C4-2B (cell line): Measurements from ENCODE around the gene ADM5.

Experiments used
- H3K27ac ChIP-seq: fragments of 450-650 bp; 2 replicates; pipeline ENCODE4 v1.5.1; 2017
- ZFX ChIP-seq: fragments of 450-650 bp; IDR thresholded peaks from 2 replicates; pipeline ENCODE4 v1.6.1; 2017
- TF ChIP-seq, protein P1 (sequence below): fragments of 450-650 bp; conservative IDR thresholded peaks from 2 replicates; pipeline ENCODE4 v1.5.1; 2017; ENCODE audit warnings: mild to moderate bottlenecking

Gene ADM5

GRCh38 chr19:49696115-49696514, 6.7 kb downstream of the ADM5 start:
- no peak overlapping the region for H3K27ac ChIP-seq
- no peak for TF ChIP-seq ZFX
- TF ChIP-seq, protein P1, sequence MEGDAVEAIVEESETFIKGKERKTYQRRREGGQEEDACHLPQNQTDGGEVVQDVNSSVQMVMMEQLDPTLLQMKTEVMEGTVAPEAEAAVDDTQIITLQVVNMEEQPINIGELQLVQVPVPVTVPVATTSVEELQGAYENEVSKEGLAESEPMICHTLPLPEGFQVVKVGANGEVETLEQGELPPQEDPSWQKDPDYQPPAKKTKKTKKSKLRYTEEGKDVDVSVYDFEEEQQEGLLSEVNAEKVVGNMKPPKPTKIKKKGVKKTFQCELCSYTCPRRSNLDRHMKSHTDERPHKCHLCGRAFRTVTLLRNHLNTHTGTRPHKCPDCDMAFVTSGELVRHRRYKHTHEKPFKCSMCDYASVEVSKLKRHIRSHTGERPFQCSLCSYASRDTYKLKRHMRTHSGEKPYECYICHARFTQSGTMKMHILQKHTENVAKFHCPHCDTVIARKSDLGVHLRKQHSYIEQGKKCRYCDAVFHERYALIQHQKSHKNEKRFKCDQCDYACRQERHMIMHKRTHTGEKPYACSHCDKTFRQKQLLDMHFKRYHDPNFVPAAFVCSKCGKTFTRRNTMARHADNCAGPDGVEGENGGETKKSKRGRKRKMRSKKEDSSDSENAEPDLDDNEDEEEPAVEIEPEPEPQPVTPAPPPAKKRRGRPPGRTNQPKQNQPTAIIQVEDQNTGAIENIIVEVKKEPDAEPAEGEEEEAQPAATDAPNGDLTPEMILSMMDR = no peak

DNA sequence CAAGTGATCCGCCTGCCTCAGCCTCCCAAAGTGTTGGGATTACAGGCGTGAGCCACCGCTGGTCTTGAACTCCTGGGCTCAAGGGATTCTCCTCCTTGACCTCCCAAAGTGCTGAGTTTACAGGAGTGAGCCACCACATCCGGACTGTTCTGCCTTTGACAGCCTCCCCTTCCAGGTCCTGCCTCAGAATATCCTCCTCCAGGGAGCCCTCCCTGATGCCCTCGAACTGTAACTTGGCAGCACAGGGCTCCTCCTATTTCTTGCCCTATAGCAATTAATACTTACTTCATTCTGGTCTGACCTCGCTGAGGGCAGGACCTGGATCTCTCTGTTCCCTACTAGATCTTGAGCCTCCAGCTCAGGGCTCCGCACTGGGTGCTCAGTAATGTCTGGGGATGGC, 7.5 kb downstream of the ADM5 start:
- TF ChIP-seq ZFX = no peak
- TF ChIP-seq, protein P1 = no peak
- no peak overlapping the region for H3K27ac ChIP-seq

DNA sequence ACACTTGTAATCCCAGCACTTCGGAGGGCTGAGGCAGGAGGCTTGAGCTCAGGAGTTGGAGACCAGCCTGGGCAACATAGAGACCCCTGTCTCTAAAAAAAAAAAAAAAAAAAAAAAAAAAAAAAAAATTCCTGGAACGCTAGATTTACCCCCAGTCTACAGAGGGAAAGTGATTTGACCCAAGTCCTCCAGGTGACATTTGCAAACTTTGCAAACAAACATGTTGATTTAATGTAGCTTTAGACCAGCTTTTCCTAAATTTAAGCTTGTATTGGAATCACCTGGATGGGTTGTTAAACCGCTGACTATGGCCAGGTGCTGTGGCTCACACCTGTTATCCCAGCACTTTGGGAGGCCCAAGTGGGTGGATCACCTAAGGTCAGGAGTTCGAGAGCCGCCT, 10.0 kb downstream of the ADM5 start:
- H3K27ac ChIP-seq = no peak overlapping the region

GRCh38 chr19:49700563-49700962, 11.2 kb downstream of the ADM5 start:
- TF ChIP-seq, protein P1 = no peak
- TF ChIP-seq ZFX = no peak

More for the DNA sequence above, 10.0 kb downstream of the ADM5 start:
- TF ChIP-seq ZFX = no peak

DNA sequence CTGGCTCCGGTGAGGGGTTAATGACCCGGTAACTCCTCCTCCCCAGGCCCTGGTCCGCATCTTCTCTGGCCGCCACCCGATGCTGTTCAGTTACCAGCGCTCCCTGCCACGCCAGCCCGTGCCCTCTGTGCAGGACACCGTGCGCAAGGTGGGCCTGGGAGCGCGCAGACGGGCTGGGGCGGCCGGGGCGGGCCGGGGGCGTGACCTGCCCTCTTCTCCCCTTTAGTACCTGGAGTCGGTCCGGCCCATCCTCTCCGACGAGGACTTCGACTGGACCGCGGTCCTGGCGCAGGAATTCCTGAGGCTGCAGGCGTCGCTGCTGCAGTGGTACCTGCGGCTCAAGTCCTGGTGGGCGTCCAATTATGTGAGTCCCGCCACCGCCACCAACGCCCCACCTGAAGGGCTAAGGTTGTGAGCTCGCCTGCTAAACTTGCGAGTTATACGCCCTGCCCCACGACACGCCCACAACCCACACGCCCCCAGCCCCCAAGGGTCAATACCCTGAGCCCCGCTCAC, 11.9 kb downstream of the ADM5 start:
- no peak overlapping the region for H3K27ac ChIP-seq
- TF ChIP-seq ZFX = no peak
- TF ChIP-seq, protein P1 = no peak

More at GRCh38 chr19:49700563-49700962, 11.2 kb downstream of the ADM5 start:
- no peak overlapping the region for H3K27ac ChIP-seq

DNA sequence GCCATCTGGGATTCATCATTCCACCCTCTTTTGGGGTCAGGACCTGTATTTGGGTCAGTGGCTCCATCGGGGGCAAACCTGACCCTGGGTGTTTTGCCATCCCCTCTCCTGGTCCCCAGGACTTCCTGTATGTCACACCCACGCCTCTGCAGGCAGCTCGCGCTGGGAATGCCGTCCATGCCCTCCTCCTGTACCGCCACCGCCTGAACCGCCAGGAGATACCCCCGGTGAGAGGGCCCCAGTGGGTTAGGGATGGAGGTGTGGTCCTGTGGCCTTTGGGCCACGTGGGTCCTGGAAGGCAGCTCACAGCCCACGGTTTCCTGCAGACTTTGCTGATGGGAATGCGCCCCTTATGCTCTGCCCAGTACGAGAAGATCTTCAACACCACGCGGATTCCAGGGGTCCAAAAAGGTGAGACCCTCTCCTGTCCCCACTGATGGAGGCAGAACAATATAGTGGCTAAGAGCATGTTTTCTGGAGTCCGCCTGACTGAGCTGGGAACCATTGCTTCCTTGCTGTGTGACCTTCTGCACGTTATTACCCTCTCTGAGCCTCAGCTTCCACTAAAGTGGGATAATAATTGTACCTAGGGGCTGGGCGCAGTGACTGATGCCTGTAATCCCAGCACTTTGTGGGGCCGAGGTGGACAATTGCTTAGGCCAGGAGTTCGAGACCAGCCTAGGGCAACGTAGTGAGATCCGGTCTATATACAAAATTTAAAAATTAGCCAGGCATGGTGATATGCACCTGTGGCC, 15.7 kb downstream of the ADM5 start:
- no peak for TF ChIP-seq ZFX
- TF ChIP-seq, protein P1 = no peak
- H3K27ac ChIP-seq = no peak overlapping the region

GRCh38 chr19:49705919-49706318, 16.5 kb downstream of the ADM5 start:
- TF ChIP-seq ZFX = no peak
- TF ChIP-seq, protein P1 = no peak
- no peak overlapping the region for H3K27ac ChIP-seq
